ENCODE results near the gene UBB.

Gene UBB

DNA sequence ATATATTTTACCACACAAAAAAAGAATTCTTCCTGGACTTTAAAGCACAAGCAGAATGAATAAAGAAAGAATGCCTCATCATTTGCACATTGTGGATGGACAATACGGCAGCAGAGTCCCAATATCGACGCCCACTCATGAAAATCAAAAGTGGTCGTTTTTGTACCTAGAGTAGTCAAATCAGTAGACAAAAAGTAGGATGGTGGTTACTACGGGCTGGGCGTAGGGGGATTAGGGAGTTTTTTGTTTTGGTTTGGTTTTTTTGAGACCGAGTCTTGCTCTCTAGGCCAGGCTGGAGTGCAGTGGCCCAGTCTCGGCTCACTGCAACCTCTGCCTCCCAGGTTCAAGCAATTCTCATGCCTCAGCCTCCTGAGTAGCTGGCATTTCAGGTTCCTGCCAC lies 19.0 kb upstream of the UBB start:
- TF ChIP-seq EZH2phosphoT487 (IDR thresholded peaks at IDR 0.05; ENCODE audit: borderline replicate concordance): no peak
- TF ChIP-seq, protein P1, sequence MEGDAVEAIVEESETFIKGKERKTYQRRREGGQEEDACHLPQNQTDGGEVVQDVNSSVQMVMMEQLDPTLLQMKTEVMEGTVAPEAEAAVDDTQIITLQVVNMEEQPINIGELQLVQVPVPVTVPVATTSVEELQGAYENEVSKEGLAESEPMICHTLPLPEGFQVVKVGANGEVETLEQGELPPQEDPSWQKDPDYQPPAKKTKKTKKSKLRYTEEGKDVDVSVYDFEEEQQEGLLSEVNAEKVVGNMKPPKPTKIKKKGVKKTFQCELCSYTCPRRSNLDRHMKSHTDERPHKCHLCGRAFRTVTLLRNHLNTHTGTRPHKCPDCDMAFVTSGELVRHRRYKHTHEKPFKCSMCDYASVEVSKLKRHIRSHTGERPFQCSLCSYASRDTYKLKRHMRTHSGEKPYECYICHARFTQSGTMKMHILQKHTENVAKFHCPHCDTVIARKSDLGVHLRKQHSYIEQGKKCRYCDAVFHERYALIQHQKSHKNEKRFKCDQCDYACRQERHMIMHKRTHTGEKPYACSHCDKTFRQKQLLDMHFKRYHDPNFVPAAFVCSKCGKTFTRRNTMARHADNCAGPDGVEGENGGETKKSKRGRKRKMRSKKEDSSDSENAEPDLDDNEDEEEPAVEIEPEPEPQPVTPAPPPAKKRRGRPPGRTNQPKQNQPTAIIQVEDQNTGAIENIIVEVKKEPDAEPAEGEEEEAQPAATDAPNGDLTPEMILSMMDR (conservative IDR thresholded peaks at IDR 0.05; ENCODE audit: low read length): no peak

DNA sequence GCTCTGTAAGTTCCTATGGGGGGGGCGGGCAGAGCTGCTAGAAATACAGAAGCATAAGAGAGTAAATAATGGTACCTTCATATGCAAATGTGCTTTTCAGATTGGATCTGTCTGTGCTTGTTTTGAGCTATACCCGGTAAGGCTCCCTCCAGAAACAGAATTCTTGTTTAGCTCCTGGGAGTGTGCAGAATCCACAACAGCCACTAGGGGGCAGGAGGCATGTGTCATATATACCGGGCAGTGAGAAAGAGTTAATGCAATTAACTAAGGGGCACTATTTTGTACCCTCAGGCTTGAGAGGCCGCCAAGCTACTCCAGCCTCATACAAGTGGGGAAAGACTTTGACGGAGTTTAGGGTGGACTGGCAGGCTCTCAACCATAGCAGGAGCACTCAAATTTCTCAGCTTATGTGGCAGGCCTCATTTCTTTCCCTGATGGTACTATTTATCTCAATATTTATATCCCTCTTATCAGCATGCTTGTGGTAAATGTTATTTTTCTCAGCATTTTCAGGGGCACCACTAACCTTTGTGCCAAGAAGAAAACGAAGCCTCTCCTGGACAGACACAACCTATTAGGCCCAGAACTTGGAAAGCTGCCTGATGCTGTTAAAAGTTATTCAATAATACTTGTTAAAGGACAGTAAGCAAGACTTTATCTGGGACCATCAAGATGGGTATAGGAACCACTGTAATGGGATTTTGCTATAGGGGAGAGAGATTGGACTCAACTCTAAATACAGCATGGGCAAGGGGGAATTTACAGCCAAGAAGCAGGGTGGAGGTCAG lies 16.9 kb upstream of the UBB start:
- no peak overlapping the region for H3K4me2 ChIP-seq (ENCODE audit: low read depth, low read length, poor library complexity, severe bottlenecking)
- no peaks in the 10 kb centered on the region for H3K36me3 ChIP-seq (ENCODE audit: insufficient read depth, low read length)
- H2AFZ ChIP-seq (ENCODE audit: low read length): peak overlapping the region; percentile 77
- H3K4me3 ChIP-seq (ENCODE audit: low read length, poor library complexity, severe bottlenecking): no peak overlapping the region
- H3F3A ChIP-seq (ENCODE audit: low read depth): no peaks in the 10 kb centered on the region
- H3K9me3 ChIP-seq (ENCODE audit: insufficient read depth, low read depth, low read length): no peaks in the 10 kb centered on the region
- peaks cover 5% of the 10 kb centered on the region for H3K4me1 ChIP-seq (ENCODE audit: insufficient read depth, low read length, poor library complexity, severe bottlenecking)
- TF ChIP-seq EZH2phosphoT487 (IDR thresholded peaks at IDR 0.05; ENCODE audit: borderline replicate concordance): no peak
- TF ChIP-seq, protein P1 (conservative IDR thresholded peaks at IDR 0.05; ENCODE audit: low read length): peak; percentile 97
- no peaks in the 10 kb centered on the region for H4K20me1 ChIP-seq (ENCODE audit: insufficient read depth, low read length, poor library complexity, severe bottlenecking)
- H3K9ac ChIP-seq (ENCODE audit: low read depth, low read length, poor library complexity, severe bottlenecking): peak overlapping the region; percentile 0
- no peaks in the 10 kb centered on the region for H3K79me2 ChIP-seq (ENCODE audit: insufficient read depth, low read length)
- H3K9me2 ChIP-seq (replicated peaks; ENCODE audit: low read depth, low read length): no peaks in the 10 kb centered on the region
- no peaks in the 10 kb centered on the region for H3K27me3 ChIP-seq (ENCODE audit: insufficient read depth, low read length, poor library complexity, severe bottlenecking)

More for the DNA sequence above, 19.0 kb upstream of the UBB start:
- no peak overlapping the region for H3K4me3 ChIP-seq (ENCODE audit: low read length, poor library complexity, severe bottlenecking)
- no peak overlapping the region for H3K4me2 ChIP-seq (ENCODE audit: low read depth, low read length, poor library complexity, severe bottlenecking)
- H3K27me3 ChIP-seq (ENCODE audit: insufficient read depth, low read length, poor library complexity, severe bottlenecking): no peaks in the 10 kb centered on the region
- H3K9me3 ChIP-seq (ENCODE audit: insufficient read depth, low read depth, low read length): no peaks in the 10 kb centered on the region
- H3K9ac ChIP-seq (ENCODE audit: low read depth, low read length, poor library complexity, severe bottlenecking): no peak overlapping the region
- H2AFZ ChIP-seq (ENCODE audit: low read length): no peak overlapping the region
- H3K9me2 ChIP-seq (replicated peaks; ENCODE audit: low read depth, low read length): no peaks in the 10 kb centered on the region
- H4K20me1 ChIP-seq (ENCODE audit: insufficient read depth, low read length, poor library complexity, severe bottlenecking): no peaks in the 10 kb centered on the region
- H3F3A ChIP-seq (ENCODE audit: low read depth): no peaks in the 10 kb centered on the region
- no peaks in the 10 kb centered on the region for H3K79me2 ChIP-seq (ENCODE audit: insufficient read depth, low read length)
- no peaks in the 10 kb centered on the region for H3K36me3 ChIP-seq (ENCODE audit: insufficient read depth, low read length)
- peaks cover 5% of the 10 kb centered on the region for H3K4me1 ChIP-seq (ENCODE audit: insufficient read depth, low read length, poor library complexity, severe bottlenecking)

DNA sequence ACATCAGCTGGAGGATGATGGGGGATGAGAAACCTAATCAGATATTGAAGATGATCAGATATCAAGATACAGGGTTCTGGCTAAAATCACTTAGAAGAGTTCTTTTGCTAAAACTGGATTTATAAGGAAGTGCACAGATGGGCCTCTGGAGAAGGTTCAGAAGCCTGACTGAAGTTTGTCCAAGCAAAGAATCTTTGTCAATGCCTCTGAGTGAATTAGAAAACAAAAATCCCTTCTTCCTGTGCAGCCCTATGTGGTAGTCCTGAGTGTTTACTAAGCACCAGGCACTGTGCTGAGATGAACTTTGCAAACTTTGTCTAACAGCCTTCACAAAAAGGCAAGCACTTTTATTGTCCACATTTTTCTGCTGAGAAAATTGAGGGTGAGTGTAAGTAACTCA lies 16.3 kb upstream of the UBB start:
- peak overlapping the region; percentile 0 for H3K9ac ChIP-seq (ENCODE audit: low read depth, low read length, poor library complexity, severe bottlenecking)

More for the DNA sequence above, 16.3 kb upstream of the UBB start:
- Histone ChIP-seq H3K9me3 (ENCODE audit: insufficient read depth, low read depth, low read length) (no peaks in the 10 kb centered on the region), H3K27me3 (ENCODE audit: insufficient read depth, low read length, poor library complexity, severe bottlenecking) (no peaks in the 10 kb centered on the region), H4K20me1 (ENCODE audit: insufficient read depth, low read length, poor library complexity, severe bottlenecking) (no peaks in the 10 kb centered on the region), H3K4me1 (ENCODE audit: insufficient read depth, low read length, poor library complexity, severe bottlenecking) (peaks cover 5% of the 10 kb centered on the region), H3K9me2 (replicated peaks; ENCODE audit: low read depth, low read length) (no peaks in the 10 kb centered on the region), H3F3A (ENCODE audit: low read depth) (no peaks in the 10 kb centered on the region), H3K4me3 (ENCODE audit: low read length, poor library complexity, severe bottlenecking) (no peak overlapping the region), H3K4me2 (ENCODE audit: low read depth, low read length, poor library complexity, severe bottlenecking) (no peak overlapping the region), H3K79me2 (ENCODE audit: insufficient read depth, low read length) (no peaks in the 10 kb centered on the region), H3K36me3 (ENCODE audit: insufficient read depth, low read length) (no peaks in the 10 kb centered on the region), H2AFZ (ENCODE audit: low read length) (peak overlapping the region; percentile 77)
- TF ChIP-seq, protein P1 (conservative IDR thresholded peaks at IDR 0.05; ENCODE audit: low read length): no peak
- no peak for TF ChIP-seq EZH2phosphoT487 (IDR thresholded peaks at IDR 0.05; ENCODE audit: borderline replicate concordance)
